HG02943 (cell line): ENCODE data around the gene FAM219B.
"Not testable (repeated sequence)": the region's sequence is repeated elsewhere in the genome, so short reads cannot be mapped to it uniquely, and the experiment has no call there.

ENCODE experiments used
- ATAC-seq: cut with Tn5 transposase; IDR thresholded peaks from one replicate; pipeline ENCODE4 v1.9.1; 2021; ENCODE audit warnings: mild to moderate bottlenecking, low read depth, moderate library complexity; ENCODE audit not compliant: unreplicated experiment

Gene FAM219B

DNA sequence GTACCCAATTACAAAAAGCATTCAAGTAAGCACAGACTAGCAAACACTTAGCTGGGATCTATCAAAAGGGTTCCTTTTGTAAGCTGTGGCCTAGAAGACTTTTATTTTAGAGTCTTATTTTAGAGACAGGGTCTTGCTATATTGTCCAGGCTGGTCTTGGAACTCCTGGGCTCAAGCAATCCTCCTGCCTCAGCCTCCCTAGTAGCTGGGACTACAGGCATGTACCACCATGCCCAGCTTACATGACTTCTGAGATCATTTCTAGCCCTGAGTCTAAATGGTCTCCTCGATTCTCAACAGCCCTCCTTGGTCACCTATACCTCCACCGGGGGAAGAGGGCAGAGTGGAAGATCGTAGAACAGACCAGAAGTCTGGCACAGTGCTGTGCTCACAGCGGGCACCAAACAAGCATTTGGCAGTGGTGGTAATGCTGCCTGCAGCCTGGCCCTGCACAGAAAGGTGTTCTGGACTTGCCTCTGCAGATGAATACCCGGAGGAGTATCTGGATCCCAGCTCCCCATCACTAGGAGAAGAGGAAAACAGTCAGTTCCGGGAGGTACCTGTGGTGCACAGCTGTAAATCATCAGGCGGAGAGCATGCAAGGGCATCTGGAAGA, 2.4 kb downstream of the FAM219B start:
- no peak for ATAC-seq

DNA sequence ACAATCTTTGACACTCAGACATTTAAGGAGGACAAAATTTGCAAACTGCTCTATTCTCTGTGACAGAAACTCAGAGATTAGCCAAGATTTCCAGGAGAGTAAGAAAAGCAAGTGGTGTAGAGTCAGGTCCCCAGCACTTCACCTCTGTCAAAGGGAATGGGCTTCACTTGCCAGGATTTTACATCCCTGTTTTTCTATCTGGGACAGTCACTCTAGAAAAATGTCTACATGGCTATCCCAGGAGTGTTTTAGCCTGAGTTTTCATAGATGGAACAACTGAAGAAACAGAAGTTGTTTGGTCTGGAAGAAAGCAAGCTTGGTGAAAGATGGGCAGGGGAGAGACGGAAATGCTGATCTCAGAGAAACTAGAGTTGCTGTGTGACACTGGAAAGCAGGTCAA, 3.0 kb downstream of the FAM219B start:
- no peak for ATAC-seq

DNA sequence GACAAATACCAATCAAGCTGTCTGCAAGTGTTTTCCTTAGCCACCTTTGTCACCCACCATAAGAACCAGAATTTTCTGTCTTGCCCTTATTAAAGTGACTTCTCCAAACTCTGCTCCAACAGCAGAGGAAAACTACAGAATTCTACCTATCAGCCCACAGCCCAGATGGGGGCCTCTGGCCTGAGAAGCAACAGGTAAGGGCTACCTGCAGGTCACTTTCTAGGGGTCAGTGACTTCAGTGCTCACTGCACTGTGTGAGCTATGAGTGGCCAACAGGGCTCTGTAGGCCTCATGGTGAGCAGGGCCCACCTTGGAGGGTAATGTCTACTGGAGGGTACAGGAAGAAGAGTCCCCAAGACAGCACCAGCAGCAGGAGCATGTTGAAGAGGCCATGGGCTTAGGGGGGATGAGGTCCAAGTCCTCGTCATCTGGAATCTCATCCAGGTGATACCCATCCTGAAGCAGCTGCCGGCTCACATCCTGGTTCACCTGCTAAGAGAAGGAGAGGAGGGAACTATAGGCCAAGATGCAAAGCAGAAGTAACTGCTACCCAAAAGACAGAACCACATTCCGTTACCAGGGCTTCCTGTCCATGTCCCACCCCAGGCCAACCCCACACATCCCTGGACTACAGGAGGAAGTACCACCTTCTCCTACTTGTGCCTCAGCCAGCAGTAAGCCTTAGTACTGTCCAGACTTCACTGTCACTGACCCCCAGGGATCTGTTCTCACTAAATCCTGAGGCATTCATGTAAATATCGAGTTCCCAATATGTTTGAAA, 4.2 kb downstream of the FAM219B start:
- no peak for ATAC-seq

DNA sequence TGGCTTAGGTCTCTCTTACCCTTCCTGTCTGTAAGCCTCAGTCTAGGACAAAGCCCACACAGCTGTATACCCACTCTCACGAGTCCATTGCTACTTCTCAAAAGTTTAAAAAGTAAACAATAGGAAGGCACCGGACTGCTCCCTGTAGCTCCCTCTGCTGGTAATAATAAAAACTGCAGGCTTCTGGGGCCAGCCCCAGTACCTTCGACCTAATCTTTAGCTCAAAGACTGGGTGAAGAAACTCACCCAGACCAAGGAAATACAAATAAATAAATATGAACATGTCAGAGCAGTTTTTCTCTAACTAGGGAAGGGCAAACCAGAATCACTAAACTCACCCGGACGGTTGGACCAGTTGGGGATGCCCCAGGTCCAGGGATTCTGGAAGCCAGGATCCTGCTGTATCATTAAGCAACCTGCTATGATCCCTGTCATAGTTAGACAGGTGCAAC, 5.0 kb downstream of the FAM219B start:
- no peak for ATAC-seq

DNA sequence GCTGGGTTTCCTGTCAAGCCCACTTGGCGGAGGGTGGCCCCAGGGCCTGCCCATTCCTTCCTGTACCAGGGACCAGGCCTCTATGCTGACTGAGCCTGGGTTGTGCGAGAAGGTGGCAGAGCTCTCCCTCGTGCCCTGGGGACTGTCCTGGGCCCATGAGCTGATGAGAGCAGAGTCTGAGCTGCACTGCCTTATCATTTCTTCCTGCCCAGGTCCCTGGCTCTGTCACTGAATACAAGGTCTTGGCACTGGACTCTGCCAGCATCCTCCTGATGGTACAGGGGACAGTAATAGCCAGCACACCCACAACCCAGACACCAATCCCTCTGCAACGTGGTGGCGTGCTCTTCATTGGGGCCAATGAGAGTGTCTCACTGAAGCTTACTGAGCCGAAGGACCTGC, 9.3 kb downstream of the FAM219B start:
- ATAC-seq, result no peak

DNA sequence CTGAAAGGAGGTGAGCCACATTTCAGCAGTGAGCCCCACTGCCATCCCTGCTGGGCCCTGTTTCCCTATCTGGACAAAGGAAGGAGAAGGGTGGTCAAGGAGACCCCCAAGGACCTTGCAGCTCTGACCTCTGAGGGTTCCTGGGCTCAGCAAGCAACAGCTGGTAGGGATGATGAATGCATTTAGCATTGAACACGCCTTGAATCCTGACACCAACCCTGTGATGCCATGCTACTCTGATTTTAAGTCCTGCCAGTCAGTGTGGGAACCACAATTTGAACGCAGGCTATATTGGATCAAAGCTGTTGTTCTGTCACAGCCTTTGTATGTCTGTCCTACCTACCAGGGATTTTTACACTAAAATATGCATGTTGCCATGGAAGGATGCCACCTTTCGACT, 10.3 kb downstream of the FAM219B start:
- ATAC-seq, result no peak

DNA sequence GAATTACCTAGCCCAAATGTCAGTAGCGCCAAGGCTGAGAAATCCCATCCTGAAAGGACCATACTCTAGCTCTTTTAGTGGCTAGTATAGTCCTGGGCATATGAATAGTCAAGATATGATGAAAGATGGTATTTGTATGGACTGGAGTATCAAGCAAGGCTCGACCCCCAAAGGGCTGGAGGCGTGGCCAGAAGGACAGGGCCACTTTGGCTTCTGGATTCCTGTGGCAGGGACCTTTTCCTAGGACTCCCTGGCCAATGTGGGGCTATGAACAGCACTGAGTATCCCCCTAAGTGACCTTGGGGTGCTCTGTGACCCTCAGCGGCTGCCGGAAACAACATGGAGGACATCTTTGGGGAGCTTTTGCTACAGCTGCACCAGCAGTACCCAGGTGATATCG, 10.8 kb downstream of the FAM219B start:
- ATAC-seq, result no peak

DNA sequence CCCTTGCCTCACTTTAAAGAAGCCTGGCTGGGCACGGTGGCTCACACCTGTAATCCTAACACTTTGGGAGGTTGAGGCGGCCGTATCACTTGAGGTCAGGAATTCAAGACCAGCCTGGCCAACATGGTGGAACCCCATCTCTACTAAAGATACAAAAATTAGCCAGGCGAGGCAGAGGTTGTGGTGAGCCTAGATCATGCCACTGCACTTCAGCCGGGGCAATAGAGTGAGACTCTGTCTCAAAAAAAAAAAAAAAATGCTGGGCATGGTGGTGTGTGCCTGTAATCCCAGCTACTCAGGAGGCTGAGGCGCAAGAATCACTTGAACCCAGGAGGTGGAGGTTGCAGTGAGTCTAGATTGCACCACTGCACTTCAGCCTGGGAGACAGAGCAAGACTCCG, 12.3 kb downstream of the FAM219B start:
- ATAC-seq, result not testable (repeated sequence)

DNA sequence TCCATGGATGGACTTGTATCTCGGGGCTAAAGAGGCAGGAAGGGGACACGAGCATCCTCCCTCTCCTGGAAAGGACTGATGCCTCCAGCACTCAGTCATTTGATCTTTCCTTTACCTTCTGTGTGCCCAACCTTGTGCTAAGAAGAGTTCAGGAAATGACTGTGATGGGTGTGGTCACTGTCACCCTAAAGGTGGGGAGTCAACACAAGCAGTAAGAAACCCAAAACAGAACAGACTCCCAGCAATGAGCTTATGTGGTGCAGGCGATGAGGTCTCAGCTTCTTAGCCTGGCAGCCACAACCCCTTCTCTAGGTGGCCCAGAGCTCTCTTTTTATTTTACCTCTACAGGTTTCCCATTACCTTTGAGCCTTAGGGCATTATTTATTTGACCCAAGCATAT, 13.0 kb downstream of the FAM219B start:
- no peak for ATAC-seq

DNA sequence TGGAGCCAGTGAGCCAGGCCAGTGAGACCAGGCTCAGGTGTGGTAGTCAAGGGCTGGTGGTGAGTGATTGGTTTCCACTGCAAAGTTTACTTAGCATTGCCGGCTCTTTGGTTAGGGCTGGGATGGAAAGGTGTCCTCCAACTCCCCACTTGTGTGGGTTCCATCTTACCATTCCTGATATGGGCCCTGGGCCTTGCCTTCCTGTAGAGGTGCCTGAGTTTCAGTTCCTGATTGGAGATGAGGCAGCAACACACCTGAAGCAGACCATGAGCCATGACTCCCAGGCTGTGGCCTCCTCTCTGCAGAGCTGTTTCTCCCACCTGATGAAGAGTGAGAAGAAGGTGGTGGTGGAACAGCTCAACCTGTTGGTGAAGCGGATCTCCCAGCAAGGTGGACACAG, 13.7 kb downstream of the FAM219B start:
- no peak for ATAC-seq

DNA sequence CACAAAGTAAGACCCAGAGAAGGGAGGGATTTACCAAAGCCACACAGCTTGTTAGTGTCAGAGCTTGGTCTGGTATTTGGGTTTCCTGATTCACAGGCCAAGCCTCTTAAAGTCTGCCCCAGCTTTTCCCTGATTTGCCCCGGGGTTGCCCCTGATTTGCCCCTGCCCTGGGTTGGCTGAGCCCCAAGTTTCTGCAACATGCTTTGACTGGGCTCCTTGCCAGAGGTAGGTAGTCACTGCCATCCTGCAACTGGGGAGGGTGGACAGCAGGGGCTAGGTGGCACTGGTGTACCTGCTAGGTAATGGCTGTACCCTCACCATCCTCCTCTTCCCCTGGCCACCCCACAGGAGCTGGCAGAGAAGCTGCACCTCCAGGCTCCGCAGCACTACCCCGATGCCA, 14.3 kb downstream of the FAM219B start:
- ATAC-seq, result no peak

DNA sequence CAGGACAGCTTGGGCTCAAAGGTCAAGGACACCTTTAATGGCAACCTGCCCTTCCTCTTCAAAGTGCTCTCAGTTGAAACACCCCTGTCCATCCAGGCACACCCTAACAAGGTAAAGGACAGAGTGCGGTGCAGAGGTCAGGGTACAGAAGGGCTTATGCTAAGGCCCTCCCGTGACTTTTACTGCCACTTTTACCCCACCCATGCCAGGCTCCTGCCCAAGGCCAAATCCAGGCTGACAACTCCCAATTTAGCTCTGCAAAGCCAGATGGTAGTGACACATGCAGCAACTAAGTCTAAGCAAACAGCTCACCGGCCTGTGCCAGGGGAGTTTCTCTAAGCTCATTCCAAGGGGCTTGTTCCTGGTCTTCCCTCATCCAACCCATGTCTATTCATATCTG, 15.2 kb downstream of the FAM219B start:
- no peak for ATAC-seq

DNA sequence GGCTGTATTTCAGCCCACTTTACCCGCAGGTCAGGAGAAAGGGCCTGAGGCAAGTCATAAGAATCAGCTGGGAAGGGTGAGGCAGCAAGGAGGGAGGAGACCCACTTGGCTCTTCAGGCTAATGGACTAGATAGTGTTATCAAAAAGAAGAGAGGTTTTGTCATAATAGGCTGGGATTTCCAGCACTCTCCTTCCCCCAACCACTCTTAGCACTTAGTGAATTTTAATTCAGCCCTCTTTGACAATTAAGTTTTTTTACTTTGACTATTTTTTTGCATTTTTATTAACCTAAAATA, 16.0 kb downstream of the FAM219B start:
- ATAC-seq, result no peak

DNA sequence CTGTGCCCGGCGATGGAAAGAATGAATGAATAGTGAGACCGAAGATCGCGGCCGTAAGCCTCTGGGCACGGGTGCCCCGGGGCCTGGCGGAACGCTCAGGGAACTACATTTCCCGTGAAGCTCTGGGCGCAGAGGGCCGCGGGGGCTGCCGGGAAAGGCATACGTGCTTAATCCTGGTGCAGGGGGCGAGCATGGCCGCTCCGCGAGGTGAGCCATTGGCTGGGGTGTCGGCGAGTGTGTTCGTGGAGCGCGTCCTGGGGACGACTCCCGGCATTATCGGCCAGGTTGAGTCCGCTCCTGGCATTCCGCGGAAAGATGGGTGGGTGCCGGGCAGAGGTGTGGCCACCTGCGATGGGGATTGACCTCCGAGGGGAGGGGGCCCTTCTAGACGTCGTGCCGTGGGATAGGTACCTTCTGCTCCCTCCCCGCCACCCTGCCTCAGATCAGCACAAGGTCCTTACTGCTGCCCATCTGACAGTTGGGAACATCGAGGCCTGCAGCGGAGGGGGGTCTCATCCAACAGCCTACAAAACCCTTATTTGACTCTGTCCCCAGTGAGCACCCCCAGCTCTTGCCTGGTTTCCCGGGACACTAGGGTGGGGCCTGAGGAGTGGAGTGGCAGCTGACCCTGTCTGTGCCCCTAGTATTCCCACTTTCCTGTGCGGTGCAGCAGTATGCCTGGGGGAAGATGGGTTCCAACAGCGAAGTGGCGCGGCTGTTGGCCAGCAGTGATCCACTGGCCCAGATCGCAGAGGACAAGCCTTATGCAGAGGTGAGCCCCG, 16.6 kb downstream of the FAM219B start, which contains the start of gene MPI:
Gene MPI, plus strand, starts transcription at position 160 of the 782 bp plus-strand sequence. Its CDS starts 32 bp downstream, at position 192.
- peak; percentile 94 for ATAC-seq

DNA sequence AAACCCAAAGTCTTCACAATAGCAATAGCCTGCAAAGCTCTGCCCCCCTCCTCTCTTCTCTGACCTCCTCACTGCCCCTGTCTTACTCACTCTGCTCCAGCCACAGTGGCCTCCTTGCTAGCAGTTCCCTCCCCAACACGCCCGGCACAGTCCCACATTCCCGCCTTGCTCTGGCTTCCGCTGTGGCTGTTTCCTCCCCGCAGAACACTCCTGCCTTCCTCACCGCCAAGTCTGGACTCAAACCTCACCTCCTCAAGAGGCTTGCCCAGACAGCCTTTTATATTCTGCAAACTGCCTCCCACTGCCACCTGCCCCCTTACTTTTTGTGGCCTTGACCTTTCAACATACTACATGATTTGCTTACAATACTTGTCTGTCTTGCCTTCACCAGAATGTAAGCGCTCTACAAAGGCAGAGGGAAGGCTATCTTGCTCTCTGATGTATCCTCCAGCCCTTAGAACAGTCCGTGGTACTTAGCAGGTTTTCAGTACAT, 17.2 kb downstream of the FAM219B start:
- ATAC-seq, result peak; percentile 23

DNA sequence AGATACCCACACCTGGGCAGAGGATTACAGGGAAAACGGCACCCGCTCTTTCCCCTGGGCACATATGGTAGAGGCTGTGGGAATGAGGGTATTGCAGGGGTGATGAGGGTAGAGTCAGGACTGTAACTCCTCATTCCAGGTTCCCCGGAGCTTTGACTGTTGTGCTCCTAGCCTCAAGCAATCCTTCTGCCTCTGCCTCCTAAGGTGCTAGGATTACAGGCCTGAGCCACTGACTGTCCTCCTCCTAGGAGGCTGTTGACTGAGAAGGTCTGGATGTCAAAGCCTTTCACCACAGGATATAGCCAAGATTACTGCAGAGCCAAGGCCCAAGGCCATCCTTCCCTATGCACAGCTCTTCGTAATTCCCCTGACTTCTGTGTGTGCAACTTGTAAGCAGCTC, 17.9 kb downstream of the FAM219B start:
- ATAC-seq, result no peak

DNA sequence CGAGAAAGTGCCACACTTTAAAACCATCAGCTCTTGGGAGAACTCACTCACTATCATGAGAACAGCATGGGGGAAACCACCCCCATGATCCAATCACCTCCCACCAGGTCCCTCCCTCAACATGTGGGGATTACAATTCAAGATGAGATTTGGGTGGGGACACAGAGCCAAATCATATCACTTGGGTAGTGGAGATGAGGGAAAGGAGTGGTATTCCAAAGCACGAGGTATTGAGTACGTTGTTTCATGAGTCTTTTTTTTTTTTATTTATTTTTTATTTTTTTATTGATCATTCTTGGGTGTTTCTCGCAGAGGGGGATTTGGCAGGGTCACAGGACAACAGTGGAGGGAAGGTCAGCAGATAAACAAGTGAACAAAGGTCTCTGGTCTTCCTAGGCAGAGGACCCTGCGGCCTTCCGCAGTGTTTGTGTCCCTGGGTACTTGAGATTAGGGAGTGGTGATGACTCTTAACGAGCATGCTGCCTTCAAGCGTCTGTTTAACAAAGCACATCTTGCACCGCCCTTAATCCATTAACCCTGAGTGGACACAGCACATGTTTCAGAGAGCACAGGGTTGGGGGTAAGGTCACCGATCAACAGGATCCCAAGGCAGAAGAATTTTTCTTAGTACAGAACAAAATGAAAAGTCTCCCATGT, 19.0 kb downstream of the FAM219B start:
- not testable (repeated sequence) for ATAC-seq

DNA sequence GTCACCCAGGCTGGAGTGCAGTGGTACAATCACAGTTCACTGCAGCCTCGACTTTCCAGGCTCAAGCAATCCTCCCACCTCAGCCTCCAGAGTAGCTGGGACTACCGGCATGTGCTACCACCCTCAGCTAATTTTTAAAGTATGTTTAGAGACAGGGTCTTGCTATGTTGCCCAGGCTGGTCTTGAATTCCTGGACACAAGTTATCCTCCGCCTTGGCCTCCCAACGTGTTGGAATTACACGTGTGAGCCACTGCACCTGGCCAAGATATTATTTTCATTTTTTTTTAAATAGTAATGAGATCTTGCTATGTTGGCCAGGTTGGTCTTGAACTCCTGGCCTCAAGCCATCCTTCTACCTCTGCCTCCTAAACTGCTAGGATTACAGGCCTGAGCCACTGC, 21.2 kb downstream of the FAM219B start:
- no peak for ATAC-seq

DNA sequence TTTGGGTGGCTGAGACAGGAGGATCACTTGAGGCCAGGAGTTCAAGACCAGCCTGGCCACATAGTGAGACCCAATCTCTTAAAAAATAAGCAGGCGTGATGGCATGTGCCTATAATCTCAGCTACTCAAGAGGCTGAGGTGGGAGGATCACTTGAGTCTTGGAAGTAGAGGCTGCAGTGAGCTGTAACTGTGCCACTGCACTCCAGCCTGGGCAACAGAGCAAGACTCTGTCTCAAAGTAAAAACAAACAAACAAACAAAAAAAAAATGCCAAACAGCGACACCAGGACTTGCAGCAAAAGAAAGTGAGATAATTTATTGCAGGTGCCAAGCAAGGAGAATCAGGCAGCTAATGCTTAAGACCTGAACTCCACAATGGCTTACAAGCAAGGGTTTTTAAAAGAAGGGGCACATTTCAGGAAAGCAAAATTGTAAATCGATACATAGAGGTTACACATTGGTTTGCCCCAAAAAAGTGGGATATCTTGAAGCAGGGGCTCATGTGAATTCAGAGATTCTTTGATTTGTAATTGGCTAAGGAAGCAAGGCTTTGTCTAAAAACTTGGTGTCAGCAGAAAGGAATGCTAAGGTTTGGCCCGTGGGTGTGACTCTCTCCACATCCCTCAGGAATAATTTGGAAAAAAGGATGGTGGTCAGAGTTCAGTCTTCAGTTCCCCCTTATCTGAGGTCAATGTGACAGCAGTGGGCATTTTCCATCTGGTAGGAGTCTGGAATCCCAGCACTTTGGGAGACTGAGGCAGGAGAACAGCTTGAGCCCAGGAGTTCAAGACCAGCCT, 22.0 kb downstream of the FAM219B start:
- ATAC-seq, result peak; percentile 6

DNA sequence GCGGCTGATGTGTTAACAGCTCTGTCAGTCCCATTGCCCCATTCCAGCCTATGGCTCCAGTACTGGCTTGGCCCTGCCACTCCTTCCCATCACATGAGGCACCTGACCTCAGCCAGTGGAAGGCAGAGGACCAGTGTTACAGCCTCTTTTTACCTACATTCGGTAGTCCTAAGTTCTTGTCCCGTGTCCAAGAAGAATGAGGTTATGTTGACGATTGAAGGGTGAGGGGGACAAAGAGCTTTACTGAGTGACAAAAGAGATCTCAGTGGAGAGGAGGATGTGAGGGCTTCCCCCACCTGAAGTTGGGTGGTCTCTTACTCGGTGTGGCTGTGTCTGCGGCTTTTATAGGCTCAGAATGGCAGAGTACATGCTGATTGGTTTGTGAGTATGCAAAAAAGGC, 24.1 kb downstream of the FAM219B start:
- ATAC-seq, result no peak
